Measurements from ENCODE around the gene EXPH5. TPM values are rescaled to one million over a fixed set of nuclear protein-coding genes. Genes with fewer than 3 reads are reported as not detected.

EXPH5 gene
- total and polyA plus RNA-seq, 2 donors (not counting 1 experiment from before 2014, with no cell fraction given): 0.12 to 0.37 TPM

- intact Hi-C loops (cut with micrococcal nuclease): no loop called here
- DNase-seq: no peak
- 100% methylated on average over 2 of the region's 2 CpGs for WGBS (ENCODE audit: insufficient coverage)
- no peaks in the 10 kb centered on the region for H3K9me3 ChIP-seq (ENCODE audit: control extremely low read depth in 1 of 3, control insufficient read depth in 2 of 3, insufficient read depth in 1 of 3, low read length in 2 of 3)
- peaks cover 13% of the 10 kb centered on the region for H3K4me1 Mint-ChIP-seq
- H3K27ac ChIP-seq (ENCODE audit: low read length in 2 of 2): no peak overlapping the region
- H4K20me1 ChIP-seq (ENCODE audit: control insufficient read depth, insufficient read depth, low read length, poor library complexity, severe bottlenecking): no peaks in the 10 kb centered on the region
- no peak overlapping the region for H3K27ac Mint-ChIP-seq
- H3K36me3 ChIP-seq (replicated peaks in 1 of 2; ENCODE audit: control extremely low read depth in 1 of 2, control insufficient read depth in 1 of 2, extremely low read depth in 1 of 2, insufficient read depth in 2 of 2, low read length in 1 of 2): no peaks in the 10 kb centered on the region
- H3K4me2 ChIP-seq (replicated peaks; ENCODE audit: low read depth, low read length, poor library complexity, severe bottlenecking): no peak overlapping the region
- CTCF ChIA-PET: no interaction called here
- TF ChIP-seq CTCF (IDR thresholded peaks at IDR 0.05): no peak
- TF ChIP-seq EZH2 (IDR thresholded peaks at IDR 0.05; ENCODE audit: borderline replicate concordance, insufficient read depth, low read depth, low read length, poor library complexity, severe bottlenecking): no peak
- no peaks in the 10 kb centered on the region for H3K79me2 ChIP-seq (ENCODE audit: control insufficient read depth, insufficient read depth, low read length)
- H3K4me1 ChIP-seq (ENCODE audit: control insufficient read depth in 2 of 2, insufficient read depth in 2 of 2, low read length in 2 of 2): peaks cover 0 to 7% of the 10 kb centered on the region in 2 donors
- H3K9ac ChIP-seq (ENCODE audit: low read length): no peak overlapping the region
- POLR2A ChIA-PET: no interaction called here
- H3K4me3 ChIP-seq (ENCODE audit: control extremely low read depth in 1 of 5, extremely low read depth in 1 of 5, insufficient read depth in 1 of 5, low read depth in 2 of 5, low read length in 4 of 5): no peak overlapping the region
- H3K4me3 Mint-ChIP-seq: no peak overlapping the region
- no peaks in the 10 kb centered on the region for H3K27me3 ChIP-seq (replicated peaks in 1 of 4; ENCODE audit: control extremely low read depth in 1 of 4, control insufficient read depth in 3 of 4, insufficient read depth in 4 of 4, low read length in 3 of 4)
- ATAC-seq (ENCODE audit: low read depth): no peak
- H3K9me3 Mint-ChIP-seq (ENCODE audit: insufficient read depth): no peaks in the 10 kb centered on the region
- no peaks in the 10 kb centered on the region for H3K27me3 Mint-ChIP-seq
- no peak overlapping the region for H2AFZ ChIP-seq (ENCODE audit: insufficient read depth, low read depth, low read length, poor library complexity, severe bottlenecking)
Measured at GRCh38 chr11:108500721-108501120, 92.8 kb downstream of the EXPH5 start.

- no peak overlapping the region for H2AFZ ChIP-seq (ENCODE audit: insufficient read depth, low read depth, low read length, poor library complexity, severe bottlenecking)
- DNase-seq: no peak
- no peak overlapping the region for H3K27ac ChIP-seq (ENCODE audit: low read length in 2 of 2)
- no peaks in the 10 kb centered on the region for H3K36me3 ChIP-seq (replicated peaks in 1 of 2; ENCODE audit: control extremely low read depth in 1 of 2, control insufficient read depth in 1 of 2, extremely low read depth in 1 of 2, insufficient read depth in 2 of 2, low read length in 1 of 2)
- peaks cover 13% of the 10 kb centered on the region for H3K4me1 Mint-ChIP-seq
- H3K27ac Mint-ChIP-seq: no peak overlapping the region
- ChIA-PET CTCF (no interaction called here), POLR2A (no interaction called here)
- no peak overlapping the region for H3K9ac ChIP-seq (ENCODE audit: low read length)
- H3K4me3 ChIP-seq (ENCODE audit: control extremely low read depth in 1 of 5, extremely low read depth in 1 of 5, insufficient read depth in 1 of 5, low read depth in 2 of 5, low read length in 4 of 5): no peak overlapping the region
- H3K9me3 ChIP-seq (ENCODE audit: control extremely low read depth in 1 of 3, control insufficient read depth in 2 of 3, insufficient read depth in 1 of 3, low read length in 2 of 3): no peaks in the 10 kb centered on the region
- no peak for ATAC-seq (ENCODE audit: low read depth)
- H3K4me1 ChIP-seq (ENCODE audit: control insufficient read depth in 2 of 2, insufficient read depth in 2 of 2, low read length in 2 of 2): peaks cover 0 to 7% of the 10 kb centered on the region in 2 donors
- no peaks in the 10 kb centered on the region for H4K20me1 ChIP-seq (ENCODE audit: control insufficient read depth, insufficient read depth, low read length, poor library complexity, severe bottlenecking)
- no peaks in the 10 kb centered on the region for H3K27me3 ChIP-seq (replicated peaks in 1 of 4; ENCODE audit: control extremely low read depth in 1 of 4, control insufficient read depth in 3 of 4, insufficient read depth in 4 of 4, low read length in 3 of 4)
- TF ChIP-seq EZH2 (IDR thresholded peaks at IDR 0.05; ENCODE audit: borderline replicate concordance, insufficient read depth, low read depth, low read length, poor library complexity, severe bottlenecking) (no peak), CTCF (IDR thresholded peaks at IDR 0.05) (no peak)
- H3K4me3 Mint-ChIP-seq: no peak overlapping the region
- no peaks in the 10 kb centered on the region for H3K79me2 ChIP-seq (ENCODE audit: control insufficient read depth, insufficient read depth, low read length)
- H3K4me2 ChIP-seq (replicated peaks; ENCODE audit: low read depth, low read length, poor library complexity, severe bottlenecking): no peak overlapping the region
- H3K27me3 Mint-ChIP-seq: no peaks in the 10 kb centered on the region
- WGBS (ENCODE audit: insufficient coverage): 92% methylated on average over 2 of the region's 4 CpGs
- intact Hi-C loops (cut with micrococcal nuclease): no loop called here
- no peaks in the 10 kb centered on the region for H3K9me3 Mint-ChIP-seq (ENCODE audit: insufficient read depth)
Measured at GRCh38 chr11:108500169-108500568, 93.4 kb downstream of the EXPH5 start.
